GM12892 (cell line): ENCODE results near the gene MRPL34.

Source experiments
- POLR2A ChIP-seq: IDR thresholded peaks from 2 replicates; pipeline ENCODE4 v1.6.1; 2011; ENCODE audit warnings: low read depth, low read length, control low read depth
- POLR2AphosphoS5 ChIP-seq: IDR thresholded peaks from 2 replicates; pipeline ENCODE4 v1.6.1; 2011; ENCODE audit warnings: low read depth, low read length, control low read depth
- TAF1 ChIP-seq: IDR thresholded peaks from 2 replicates; pipeline ENCODE4 v1.6.1; 2011; ENCODE audit warnings: low read depth, mild to moderate bottlenecking, control low read depth, low read length, borderline replicate concordance

DNA sequence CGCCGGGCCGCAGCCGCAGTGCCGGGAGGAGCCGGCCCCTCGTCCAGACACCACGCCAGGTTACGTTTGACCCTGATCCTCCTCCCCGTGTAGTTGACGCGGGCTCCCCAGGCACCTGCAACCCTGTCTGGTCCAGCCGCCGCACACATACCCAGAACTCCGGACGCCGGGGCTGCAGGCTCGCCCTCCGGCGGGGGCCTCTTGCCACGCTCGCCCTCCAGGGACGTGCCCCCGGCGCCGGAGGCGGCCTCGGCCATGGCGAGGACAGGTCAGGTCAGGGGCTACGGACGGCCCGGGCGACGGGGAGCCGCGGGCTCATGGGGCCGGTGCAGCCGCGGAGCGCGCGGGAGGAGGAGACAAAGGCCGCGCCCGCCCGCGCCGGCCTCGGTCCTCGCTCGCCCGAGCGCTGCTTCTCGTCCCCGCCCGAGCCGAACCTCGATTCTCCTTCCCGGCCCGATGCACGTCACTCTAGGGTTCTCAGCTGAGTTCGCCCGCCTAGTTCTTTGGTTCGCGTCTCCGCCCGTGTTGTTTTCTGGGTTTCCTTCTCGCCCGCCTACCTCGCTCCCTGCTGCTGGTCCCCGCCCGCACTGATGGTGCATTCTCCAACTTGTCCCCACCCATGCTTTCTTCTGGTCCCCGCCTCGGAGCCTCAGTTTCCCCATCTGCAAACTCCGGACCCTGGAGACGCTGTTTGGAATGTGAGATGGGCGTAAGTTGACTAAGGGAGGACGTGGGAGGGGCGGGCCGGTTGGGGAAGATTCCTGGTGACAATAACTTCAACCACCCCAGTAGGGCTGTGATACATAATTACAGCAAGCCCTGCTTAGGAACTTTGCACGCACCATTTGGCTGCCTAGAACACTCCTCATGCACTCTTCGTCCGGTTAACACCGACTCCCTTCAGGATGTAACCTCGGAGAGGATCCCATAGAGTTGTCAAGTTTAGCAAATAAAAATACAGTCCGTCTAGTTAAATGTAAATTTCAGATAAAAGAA, 29.0 kb downstream of the MRPL34 start, which contains the start of gene ANO8:
- no peak for TF ChIP-seq POLR2AphosphoS5
- no peak for TF ChIP-seq POLR2A
- TF ChIP-seq TAF1, result 0 out of 2 replicates have a peak, but pooled peaks have one; percentile 6
